COLO668 (cell line): ENCODE results near the gene OBSCN.

Experiments
- DNase-seq: peaks from one replicate; lab custom pipeline; 2025; ENCODE audit not compliant: unreplicated experiment; lab: John Stamatoyannopoulos, UW

OBSCN gene

GRCh38 chr1:228275179-228275429, 67.3 kb downstream of the OBSCN start:
- DNase-seq, result no peak

GRCh38 chr1:228275430-228276173, 67.8 kb downstream of the OBSCN start:
- DNase-seq, result peak; percentile 51

GRCh38 chr1:228276174-228276831, 68.5 kb downstream of the OBSCN start:
- DNase-seq, result peak; percentile 24

- DNase-seq, result no peak
These were observed 69.2 kb downstream of the OBSCN start for GRCh38 chr1:228276901-228277490.

- DNase-seq, result no peak
These were observed 69.9 kb downstream of the OBSCN start for GRCh38 chr1:228277491-228278431.

GRCh38 chr1:228278432-228278941, 70.6 kb downstream of the OBSCN start:
- no peak for DNase-seq

- no peak for DNase-seq
These were observed 71.3 kb downstream of the OBSCN start for GRCh38 chr1:228279011-228279721.

- DNase-seq, result no peak
These were observed 71.9 kb downstream of the OBSCN start for GRCh38 chr1:228279722-228280105.

- no peak for DNase-seq
These were observed 72.5 kb downstream of the OBSCN start for GRCh38 chr1:228280106-228280901.

GRCh38 chr1:228280961-228281591, 73.2 kb downstream of the OBSCN start:
- no peak for DNase-seq

- DNase-seq, result no peak
These were observed 73.9 kb downstream of the OBSCN start for GRCh38 chr1:228281631-228282328.

GRCh38 chr1:228282329-228283042, 74.6 kb downstream of the OBSCN start:
- peak; percentile 13 for DNase-seq

GRCh38 chr1:228283043-228283371, 75.2 kb downstream of the OBSCN start:
- no peak for DNase-seq

- DNase-seq, result no peak
These were observed 75.8 kb downstream of the OBSCN start for GRCh38 chr1:228283476-228284147.

GRCh38 chr1:228284148-228284495, 76.3 kb downstream of the OBSCN start:
- no peak for DNase-seq

- no peak for DNase-seq
These were observed 76.7 kb downstream of the OBSCN start for GRCh38 chr1:228284521-228284920.

- no peak for DNase-seq
These were observed 78.0 kb downstream of the OBSCN start for GRCh38 chr1:228285661-228286504.
